ENCODE results near the gene SUCO.

SUCO gene

GRCh38 chr1:172514108-172514507, 18.8 kb upstream of the SUCO start:
- TF ChIP-seq CTCF (IDR thresholded peaks at IDR 0.05; ENCODE audit: insufficient read depth, low read depth, low read length, missing control alignments): no peak
- H3K4me3 ChIP-seq (ENCODE audit: low read length): no peak overlapping the region
- no peak for DNase-seq (ENCODE audit: low read depth)

- no peak for DNase-seq (ENCODE audit: low read depth)
- TF ChIP-seq CTCF (IDR thresholded peaks at IDR 0.05; ENCODE audit: insufficient read depth, low read depth, low read length, missing control alignments): no peak
- H3K4me3 ChIP-seq (ENCODE audit: low read length): no peak overlapping the region
Measured at GRCh38 chr1:172515436-172515835, 17.5 kb upstream of the SUCO start.

- no peak for TF ChIP-seq CTCF (IDR thresholded peaks at IDR 0.05; ENCODE audit: insufficient read depth, low read depth, low read length, missing control alignments)
- no peak overlapping the region for H3K4me3 ChIP-seq (ENCODE audit: low read length)
- no peak for DNase-seq (ENCODE audit: low read depth)
Measured at GRCh38 chr1:172515927-172516326, 17.0 kb upstream of the SUCO start.

GRCh38 chr1:172517081-172517480, 15.9 kb upstream of the SUCO start:
- TF ChIP-seq CTCF (IDR thresholded peaks at IDR 0.05; ENCODE audit: insufficient read depth, low read depth, low read length, missing control alignments): no peak
- DNase-seq (ENCODE audit: low read depth): no peak
- H3K4me3 ChIP-seq (ENCODE audit: low read length): no peak overlapping the region

- TF ChIP-seq CTCF (IDR thresholded peaks at IDR 0.05; ENCODE audit: insufficient read depth, low read depth, low read length, missing control alignments): no peak
- H3K4me3 ChIP-seq (ENCODE audit: low read length): no peak overlapping the region
- DNase-seq (ENCODE audit: low read depth): no peak
Measured at GRCh38 chr1:172517545-172517944, 15.4 kb upstream of the SUCO start.

- no peak overlapping the region for H3K4me3 ChIP-seq (ENCODE audit: low read length)
- TF ChIP-seq CTCF (IDR thresholded peaks at IDR 0.05; ENCODE audit: insufficient read depth, low read depth, low read length, missing control alignments): no peak
- no peak for DNase-seq (ENCODE audit: low read depth)
Measured at GRCh38 chr1:172529304-172529703, 3.6 kb upstream of the SUCO start.

- H3K4me3 ChIP-seq (ENCODE audit: low read length): no peak overlapping the region
- no peak for DNase-seq (ENCODE audit: low read depth)
- TF ChIP-seq CTCF (IDR thresholded peaks at IDR 0.05; ENCODE audit: insufficient read depth, low read depth, low read length, missing control alignments): no peak
Measured at GRCh38 chr1:172530000-172530399, 3.0 kb upstream of the SUCO start.
